Measurements from ENCODE around the gene ST8SIA4.

DNA sequence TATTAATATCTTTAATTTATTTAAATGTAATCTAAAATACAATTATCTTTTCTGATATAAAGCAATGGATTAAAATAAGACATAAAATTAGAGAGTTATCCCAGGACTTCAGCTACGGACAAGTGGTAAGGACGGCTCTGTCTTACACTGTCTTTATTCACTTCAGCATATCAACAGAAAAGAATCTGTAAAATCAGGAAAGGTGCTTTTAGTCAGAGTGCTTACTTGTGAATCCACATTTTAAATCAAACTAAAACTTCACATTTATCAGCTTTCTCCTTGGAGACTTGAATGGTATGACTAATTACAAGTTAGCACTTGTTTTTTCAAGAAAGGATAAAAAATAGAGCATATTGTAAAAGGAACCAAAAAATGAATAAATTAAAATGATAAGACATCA, 39.3 kb downstream of the ST8SIA4 start:
- no peak for TF ChIP-seq GATA3 (IDR thresholded peaks at IDR 0.05; ENCODE audit: low read depth, low read length)
- TF ChIP-seq GATA2 (IDR thresholded peaks at IDR 0.05; ENCODE audit: low read depth, low read length), result no peak
